Measurements from ENCODE around the gene KYNU. TPM values are rescaled to one million over a fixed set of nuclear protein-coding genes. Genes with fewer than 3 reads are reported as not detected.

Gene KYNU
- total and polyA plus RNA-seq, 2 of the 13 experiments (the other 11 are each of a cell fraction or from before 2014, with no cell fraction given) = 21.9 to 68.6 TPM

DNA sequence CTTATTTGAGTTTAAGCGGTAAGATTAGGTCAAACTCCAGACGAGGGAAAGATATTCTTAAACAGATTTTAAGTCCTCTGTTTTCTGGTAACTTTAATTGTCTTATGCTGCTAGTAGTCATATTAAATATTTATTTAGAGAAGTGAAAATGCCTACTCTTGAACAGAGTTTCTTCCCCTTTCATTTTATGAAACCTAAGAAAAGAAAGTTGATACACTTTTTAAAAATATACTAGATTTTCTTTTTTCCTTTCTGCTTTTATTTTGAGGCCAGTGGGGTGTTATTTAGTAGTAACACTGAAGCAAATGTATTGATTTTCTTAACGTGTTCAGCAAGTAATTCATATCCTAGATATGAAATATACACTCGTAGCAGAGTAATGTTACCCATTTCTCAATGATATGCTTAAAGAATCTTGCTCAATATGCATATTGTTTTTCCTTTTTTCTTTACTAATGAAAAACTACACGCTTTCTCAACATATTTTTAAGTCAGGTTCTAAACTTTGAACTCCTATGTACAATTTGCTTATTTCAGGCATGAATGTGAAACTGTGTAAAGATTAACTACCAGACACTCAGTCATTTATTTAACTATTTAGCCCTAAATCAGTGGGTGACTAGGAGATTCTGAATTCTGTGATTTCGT is 691 bp downstream of the KYNU start (continued):
- TF ChIP-seq, protein P1, sequence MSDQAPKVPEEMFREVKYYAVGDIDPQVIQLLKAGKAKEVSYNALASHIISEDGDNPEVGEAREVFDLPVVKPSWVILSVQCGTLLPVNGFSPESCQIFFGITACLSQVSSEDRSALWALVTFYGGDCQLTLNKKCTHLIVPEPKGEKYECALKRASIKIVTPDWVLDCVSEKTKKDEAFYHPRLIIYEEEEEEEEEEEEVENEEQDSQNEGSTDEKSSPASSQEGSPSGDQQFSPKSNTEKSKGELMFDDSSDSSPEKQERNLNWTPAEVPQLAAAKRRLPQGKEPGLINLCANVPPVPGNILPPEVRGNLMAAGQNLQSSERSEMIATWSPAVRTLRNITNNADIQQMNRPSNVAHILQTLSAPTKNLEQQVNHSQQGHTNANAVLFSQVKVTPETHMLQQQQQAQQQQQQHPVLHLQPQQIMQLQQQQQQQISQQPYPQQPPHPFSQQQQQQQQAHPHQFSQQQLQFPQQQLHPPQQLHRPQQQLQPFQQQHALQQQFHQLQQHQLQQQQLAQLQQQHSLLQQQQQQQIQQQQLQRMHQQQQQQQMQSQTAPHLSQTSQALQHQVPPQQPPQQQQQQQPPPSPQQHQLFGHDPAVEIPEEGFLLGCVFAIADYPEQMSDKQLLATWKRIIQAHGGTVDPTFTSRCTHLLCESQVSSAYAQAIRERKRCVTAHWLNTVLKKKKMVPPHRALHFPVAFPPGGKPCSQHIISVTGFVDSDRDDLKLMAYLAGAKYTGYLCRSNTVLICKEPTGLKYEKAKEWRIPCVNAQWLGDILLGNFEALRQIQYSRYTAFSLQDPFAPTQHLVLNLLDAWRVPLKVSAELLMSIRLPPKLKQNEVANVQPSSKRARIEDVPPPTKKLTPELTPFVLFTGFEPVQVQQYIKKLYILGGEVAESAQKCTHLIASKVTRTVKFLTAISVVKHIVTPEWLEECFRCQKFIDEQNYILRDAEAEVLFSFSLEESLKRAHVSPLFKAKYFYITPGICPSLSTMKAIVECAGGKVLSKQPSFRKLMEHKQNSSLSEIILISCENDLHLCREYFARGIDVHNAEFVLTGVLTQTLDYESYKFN (CRISPR knock-in tag; conservative IDR thresholded peaks at IDR 0.05) = peak; percentile 76
- TF ChIP-seq, protein P2, sequence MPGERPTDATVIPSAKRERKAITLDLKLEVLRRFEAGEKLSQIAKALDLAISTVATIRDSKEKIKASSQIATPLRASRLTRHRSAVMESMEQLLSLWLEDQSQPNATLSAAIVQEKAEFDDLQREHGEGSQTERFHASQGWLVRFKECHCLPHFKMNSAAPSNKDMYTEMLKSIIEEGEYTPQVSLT (CRISPR knock-in tag; IDR thresholded peaks at IDR 0.05; ENCODE audit: borderline replicate concordance, low read depth) = no peak
- TF ChIP-seq RCOR2 (CRISPR knock-in tag; IDR thresholded peaks at IDR 0.05) = no peak
- no peak for TF ChIP-seq MAF1 (CRISPR knock-in tag; IDR thresholded peaks at IDR 0.05; ENCODE audit: borderline replicate concordance)
- peak; percentile 59 for TF ChIP-seq CEBPG (CRISPR knock-in tag; IDR thresholded peaks at IDR 0.05)
- no peak for TF ChIP-seq MATR3 (CRISPR knock-in tag; IDR thresholded peaks at IDR 0.05)
- TF ChIP-seq ZFP36L1 (CRISPR knock-in tag; IDR thresholded peaks at IDR 0.05) = 0 out of 2 replicates have a peak, but pooled peaks have one; percentile 17
- TF ChIP-seq KLF16 (CRISPR knock-in tag; IDR thresholded peaks at IDR 0.05) = peak in 1 of 2 experiments; percentile 64; a peak in 1 of 4 replicates
- TF ChIP-seq SIX4 (CRISPR knock-in tag; IDR thresholded peaks at IDR 0.05) = 0 out of 2 replicates have a peak, but pooled peaks have one; percentile 20
- TF ChIP-seq, protein P3, sequence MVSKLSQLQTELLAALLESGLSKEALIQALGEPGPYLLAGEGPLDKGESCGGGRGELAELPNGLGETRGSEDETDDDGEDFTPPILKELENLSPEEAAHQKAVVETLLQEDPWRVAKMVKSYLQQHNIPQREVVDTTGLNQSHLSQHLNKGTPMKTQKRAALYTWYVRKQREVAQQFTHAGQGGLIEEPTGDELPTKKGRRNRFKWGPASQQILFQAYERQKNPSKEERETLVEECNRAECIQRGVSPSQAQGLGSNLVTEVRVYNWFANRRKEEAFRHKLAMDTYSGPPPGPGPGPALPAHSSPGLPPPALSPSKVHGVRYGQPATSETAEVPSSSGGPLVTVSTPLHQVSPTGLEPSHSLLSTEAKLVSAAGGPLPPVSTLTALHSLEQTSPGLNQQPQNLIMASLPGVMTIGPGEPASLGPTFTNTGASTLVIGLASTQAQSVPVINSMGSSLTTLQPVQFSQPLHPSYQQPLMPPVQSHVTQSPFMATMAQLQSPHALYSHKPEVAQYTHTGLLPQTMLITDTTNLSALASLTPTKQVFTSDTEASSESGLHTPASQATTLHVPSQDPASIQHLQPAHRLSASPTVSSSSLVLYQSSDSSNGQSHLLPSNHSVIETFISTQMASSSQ (IDR thresholded peaks at IDR 0.05; ENCODE audit: low read depth) = peak; percentile 80
- TF ChIP-seq, protein P3 (CRISPR knock-in tag; IDR thresholded peaks at IDR 0.05; ENCODE audit: borderline replicate concordance) = no peak; the same call in 1 of the 2 replicates
- TF ChIP-seq ZNF652 (CRISPR knock-in tag; IDR thresholded peaks at IDR 0.05; ENCODE audit: borderline replicate concordance, low read depth) = peak; percentile 91
- TF ChIP-seq ZFY (CRISPR knock-in tag; IDR thresholded peaks at IDR 0.05) = no peak; the same call in 1 of the 2 replicates
- peak; percentile 45 for TF ChIP-seq SAP130 (CRISPR knock-in tag; IDR thresholded peaks at IDR 0.05; ENCODE audit: low read depth)
- TF ChIP-seq, protein P4, sequence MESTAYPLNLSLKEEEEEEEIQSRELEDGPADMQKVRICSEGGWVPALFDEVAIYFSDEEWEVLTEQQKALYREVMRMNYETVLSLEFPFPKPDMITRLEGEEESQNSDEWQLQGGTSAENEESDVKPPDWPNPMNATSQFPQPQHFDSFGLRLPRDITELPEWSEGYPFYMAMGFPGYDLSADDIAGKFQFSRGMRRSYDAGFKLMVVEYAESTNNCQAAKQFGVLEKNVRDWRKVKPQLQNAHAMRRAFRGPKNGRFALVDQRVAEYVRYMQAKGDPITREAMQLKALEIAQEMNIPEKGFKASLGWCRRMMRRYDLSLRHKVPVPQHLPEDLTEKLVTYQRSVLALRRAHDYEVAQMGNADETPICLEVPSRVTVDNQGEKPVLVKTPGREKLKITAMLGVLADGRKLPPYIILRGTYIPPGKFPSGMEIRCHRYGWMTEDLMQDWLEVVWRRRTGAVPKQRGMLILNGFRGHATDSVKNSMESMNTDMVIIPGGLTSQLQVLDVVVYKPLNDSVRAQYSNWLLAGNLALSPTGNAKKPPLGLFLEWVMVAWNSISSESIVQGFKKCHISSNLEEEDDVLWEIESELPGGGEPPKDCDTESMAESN (CRISPR knock-in tag; conservative IDR thresholded peaks at IDR 0.05) = no peak
- TF ChIP-seq ISL2 (CRISPR knock-in tag; IDR thresholded peaks at IDR 0.05) = peak; percentile 20; the same call in 1 of the 2 replicates
- TF ChIP-seq NCOR1 (IDR thresholded peaks at IDR 0.05; ENCODE audit: borderline replicate concordance, low read length) = peak; percentile 59; the same call in 1 of the 2 replicates
- TF ChIP-seq ZNF34 (CRISPR knock-in tag; IDR thresholded peaks at IDR 0.05; ENCODE audit: borderline replicate concordance) = no peak
- TF ChIP-seq SOX5 (CRISPR knock-in tag; IDR thresholded peaks at IDR 0.05; ENCODE audit: borderline replicate concordance) = peak; percentile 36; the same call in 1 of the 2 replicates

All from HepG2 (cell line).